Measurements from ENCODE around the gene CSN1S1. TPM values are rescaled to one million over a fixed set of nuclear protein-coding genes. Genes with fewer than 3 reads are reported as not detected.

CSN1S1 gene
- total and polyA plus RNA-seq, 7 donors: 0.20 TPM; not detected in 6

- H3K27me3 ChIP-seq: no peaks in the 10 kb centered on the region
- no peaks in the 10 kb centered on the region for H3K4me1 ChIP-seq
- no peak overlapping the region for H3K4me3 ChIP-seq
- H3K9me3 ChIP-seq: no peaks in the 10 kb centered on the region
- H3K36me3 ChIP-seq: no peaks in the 10 kb centered on the region
- no peak overlapping the region for H3K27ac ChIP-seq
- intact Hi-C loops (cut with DNase I): no loop called here
- TF ChIP-seq POLR2AphosphoS5 (IDR thresholded peaks at IDR 0.05) (no peak), CTCF (IDR thresholded peaks at IDR 0.05) (no peak), POLR2A (IDR thresholded peaks at IDR 0.05) (no peak), EP300 (IDR thresholded peaks at IDR 0.05) (no peak)
- no peak for DNase-seq
- WGBS, 2 donors: 83 to 85% methylated on average over 3 of the region's 3 CpGs
Measured at GRCh38 chr4:69951602-69952001, 20.7 kb downstream of the CSN1S1 start.

DNA sequence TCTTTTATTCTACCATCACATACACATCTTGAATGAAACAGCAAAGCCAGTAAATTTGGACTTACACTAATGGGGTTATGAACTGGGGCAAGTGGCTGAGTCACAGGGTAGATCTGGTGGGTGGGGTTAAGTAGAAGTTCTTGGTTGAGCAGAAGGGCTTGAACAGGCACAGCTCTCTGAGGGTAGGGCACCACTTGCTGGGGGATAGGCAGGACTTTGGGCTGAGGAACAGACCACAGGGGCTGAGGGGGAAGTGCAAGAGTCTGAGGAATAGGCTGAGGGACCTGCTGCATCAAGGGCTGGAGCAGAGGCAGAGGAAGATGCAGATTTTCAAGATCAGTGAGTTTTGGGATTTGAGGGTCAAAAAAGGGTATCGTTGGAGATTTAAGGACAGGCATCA, 26.3 kb downstream of the CSN1S1 start:
- H3K27ac ChIP-seq: no peak overlapping the region
- no peaks in the 10 kb centered on the region for H3K4me1 ChIP-seq
- H3K9me3 ChIP-seq: no peaks in the 10 kb centered on the region
- WGBS, 2 donors: 89 to 91% methylated on average over 1 of the region's 1 CpG
- TF ChIP-seq POLR2A (IDR thresholded peaks at IDR 0.05) (no peak), CTCF (IDR thresholded peaks at IDR 0.05) (no peak), EP300 (IDR thresholded peaks at IDR 0.05) (no peak), POLR2AphosphoS5 (IDR thresholded peaks at IDR 0.05) (no peak)
- H3K4me3 ChIP-seq: no peak overlapping the region
- intact Hi-C loops (cut with DNase I): no loop called here
- DNase-seq: no peak
- H3K36me3 ChIP-seq: no peaks in the 10 kb centered on the region
- H3K27me3 ChIP-seq: no peaks in the 10 kb centered on the region

DNA sequence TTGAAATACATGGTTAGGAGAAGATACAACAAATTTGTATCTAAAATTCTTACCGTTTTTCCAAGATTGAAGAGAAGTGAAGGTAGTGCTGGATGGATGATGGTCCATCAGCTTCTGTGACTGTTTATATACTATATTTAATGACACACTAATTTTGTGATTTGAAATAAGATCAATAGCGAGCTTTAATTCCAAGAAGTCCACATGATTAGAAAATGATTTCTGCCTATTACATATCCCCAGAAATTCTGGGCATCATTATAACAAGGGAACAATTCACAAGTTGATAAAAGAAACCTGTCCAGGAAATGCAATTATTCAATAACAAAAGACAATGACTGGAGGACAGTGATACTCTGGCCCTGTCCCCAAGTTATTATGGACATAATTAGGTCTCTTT, 34.8 kb downstream of the CSN1S1 start, which contains the start of gene CSN2:
TSS of gene CSN2 (minus strand) at position 101 of the 400 bp plus-strand sequence. CDS start 4,733 bp downstream, outside the sequence.
- H3K36me3 ChIP-seq: no peaks in the 10 kb centered on the region
- H3K27ac ChIP-seq: no peak within 1 kb of the TSS
- no peaks in the 10 kb centered on the region for H3K4me1 ChIP-seq
- H3K27me3 ChIP-seq: no peaks in the 10 kb centered on the region
- no peaks in the 10 kb centered on the region for H3K9me3 ChIP-seq
- WGBS, 2 donors: 87 to 89% methylated on average over 2 of the region's 2 CpGs
- no peak for DNase-seq
- intact Hi-C loops (cut with DNase I): no loop called here
- TF ChIP-seq POLR2A (IDR thresholded peaks at IDR 0.05) (no peak), CTCF (IDR thresholded peaks at IDR 0.05) (no peak), POLR2AphosphoS5 (IDR thresholded peaks at IDR 0.05) (no peak), EP300 (IDR thresholded peaks at IDR 0.05) (no peak)
- no peak within 1 kb of the TSS for H3K4me3 ChIP-seq

DNA sequence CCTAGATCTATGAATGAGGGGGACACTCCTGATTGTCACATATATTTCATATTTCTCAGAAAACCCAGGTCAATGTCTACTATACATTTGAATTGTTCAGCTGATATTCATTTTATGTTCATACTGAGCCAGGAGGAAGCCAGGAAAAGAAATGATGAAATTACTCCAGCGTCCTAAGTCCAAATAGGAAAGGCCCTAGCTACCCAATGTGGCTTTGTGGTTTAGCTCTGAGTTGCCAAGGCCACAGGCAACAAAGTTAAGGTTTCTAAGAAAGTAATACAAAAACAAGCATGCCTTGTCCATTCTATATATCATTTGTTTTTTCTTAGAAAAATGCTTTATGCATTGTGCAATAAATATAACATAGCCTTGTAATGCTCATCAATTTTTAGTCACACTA, 39.2 kb downstream of the CSN1S1 start:
- no peak overlapping the region for H3K4me3 ChIP-seq
- 31 to 48% methylated on average over 1 of the region's 1 CpG for WGBS, 2 donors
- TF ChIP-seq EP300 (IDR thresholded peaks at IDR 0.05): no peak
- no peak for TF ChIP-seq POLR2A (IDR thresholded peaks at IDR 0.05)
- TF ChIP-seq CTCF (IDR thresholded peaks at IDR 0.05): no peak
- no peak for TF ChIP-seq POLR2AphosphoS5 (IDR thresholded peaks at IDR 0.05)
- intact Hi-C loops (cut with DNase I): no loop called here
- H3K27ac ChIP-seq: no peak overlapping the region
- no peaks in the 10 kb centered on the region for H3K27me3 ChIP-seq
- DNase-seq: no peak
- no peaks in the 10 kb centered on the region for H3K9me3 ChIP-seq
- no peaks in the 10 kb centered on the region for H3K4me1 ChIP-seq
- no peaks in the 10 kb centered on the region for H3K36me3 ChIP-seq

DNA sequence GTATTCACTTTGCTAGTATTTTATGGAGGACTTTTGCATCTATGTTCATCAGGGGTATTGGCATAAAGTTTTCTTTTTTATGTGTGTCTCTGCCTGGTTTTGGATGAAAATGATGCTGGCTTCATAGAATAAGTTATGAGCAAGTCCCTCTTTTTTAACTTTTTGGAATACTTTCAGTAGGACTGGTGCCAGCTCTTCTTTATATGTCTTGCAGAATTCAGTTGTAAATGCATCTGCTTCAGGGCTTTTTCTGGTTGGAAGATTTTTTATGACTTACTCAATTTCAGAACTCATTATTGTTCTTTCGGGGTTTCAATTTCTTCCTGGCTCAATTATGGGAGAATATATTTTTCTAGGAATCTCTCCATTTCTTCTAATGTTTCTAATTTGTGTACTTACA, 43.8 kb downstream of the CSN1S1 start:
- Histone ChIP-seq H3K27me3 (no peaks in the 10 kb centered on the region), H3K4me3 (no peak overlapping the region), H3K36me3 (no peaks in the 10 kb centered on the region), H3K4me1 (no peaks in the 10 kb centered on the region), H3K27ac (no peak overlapping the region), H3K9me3 (no peaks in the 10 kb centered on the region)
- intact Hi-C loops (cut with DNase I): no loop called here
- no peak for DNase-seq
- WGBS, 2 donors: 91 to 98% methylated on average over 1 of the region's 1 CpG
- no peak for TF ChIP-seq CTCF (IDR thresholded peaks at IDR 0.05)
- TF ChIP-seq EP300 (IDR thresholded peaks at IDR 0.05): no peak
- TF ChIP-seq POLR2A (IDR thresholded peaks at IDR 0.05): no peak
- TF ChIP-seq POLR2AphosphoS5 (IDR thresholded peaks at IDR 0.05): no peak

All from sigmoid colon (tissue), 7 donors.